ENCODE results near the gene TST.

TST gene

DNA sequence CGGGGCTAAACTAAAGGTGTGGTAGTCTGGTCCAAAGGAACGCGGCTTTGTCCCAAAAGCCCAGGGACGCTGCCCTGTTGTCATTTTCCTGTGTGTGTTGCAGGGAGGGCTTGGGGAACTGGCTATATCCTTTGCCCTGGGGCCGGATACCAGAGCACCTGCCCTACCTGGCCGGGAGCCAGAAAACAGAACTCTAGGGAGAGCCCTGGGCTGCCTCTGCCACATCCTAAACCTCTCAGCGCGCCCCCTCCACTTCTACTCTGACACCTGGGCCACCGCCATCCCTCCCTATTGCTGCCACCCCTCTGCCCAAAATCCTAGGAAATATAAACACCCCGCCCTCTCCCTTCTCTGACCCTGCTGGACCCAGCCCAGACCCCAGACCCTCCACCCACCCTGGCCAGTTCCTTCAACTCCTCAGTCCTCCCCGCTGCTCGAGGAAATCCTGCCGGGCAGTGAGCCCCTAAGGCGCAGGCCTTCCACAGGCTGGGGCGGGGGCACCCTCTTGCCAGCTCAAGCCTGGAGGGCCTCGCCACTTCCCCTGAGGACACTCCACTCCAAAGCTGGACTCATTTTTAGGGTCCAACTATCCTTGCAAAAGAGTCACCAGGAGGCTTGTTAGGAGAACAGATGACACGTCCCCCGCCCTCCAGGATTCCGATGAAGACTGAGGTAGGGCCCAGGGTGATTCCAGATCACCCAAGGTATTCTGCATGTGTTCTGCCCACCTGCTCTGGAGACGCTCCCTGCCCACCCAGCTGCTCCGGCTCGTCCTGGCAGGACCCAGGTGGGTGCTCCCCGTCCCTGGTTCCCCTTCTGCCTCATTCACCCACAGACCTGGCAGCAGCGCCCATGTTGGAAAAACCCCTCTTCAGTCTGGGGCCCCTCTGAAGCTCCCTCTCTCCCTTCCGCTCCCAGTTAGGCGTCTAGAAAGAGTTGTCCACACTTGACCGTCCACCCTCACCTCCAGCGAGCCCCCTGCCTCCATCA lies 44.5 kb upstream of the TST start:
- no peak for DNase-seq (ENCODE audit: low read depth)
- no peak overlapping the region for H3K4me3 ChIP-seq (ENCODE audit: low read length)
- TF ChIP-seq, protein P1, sequence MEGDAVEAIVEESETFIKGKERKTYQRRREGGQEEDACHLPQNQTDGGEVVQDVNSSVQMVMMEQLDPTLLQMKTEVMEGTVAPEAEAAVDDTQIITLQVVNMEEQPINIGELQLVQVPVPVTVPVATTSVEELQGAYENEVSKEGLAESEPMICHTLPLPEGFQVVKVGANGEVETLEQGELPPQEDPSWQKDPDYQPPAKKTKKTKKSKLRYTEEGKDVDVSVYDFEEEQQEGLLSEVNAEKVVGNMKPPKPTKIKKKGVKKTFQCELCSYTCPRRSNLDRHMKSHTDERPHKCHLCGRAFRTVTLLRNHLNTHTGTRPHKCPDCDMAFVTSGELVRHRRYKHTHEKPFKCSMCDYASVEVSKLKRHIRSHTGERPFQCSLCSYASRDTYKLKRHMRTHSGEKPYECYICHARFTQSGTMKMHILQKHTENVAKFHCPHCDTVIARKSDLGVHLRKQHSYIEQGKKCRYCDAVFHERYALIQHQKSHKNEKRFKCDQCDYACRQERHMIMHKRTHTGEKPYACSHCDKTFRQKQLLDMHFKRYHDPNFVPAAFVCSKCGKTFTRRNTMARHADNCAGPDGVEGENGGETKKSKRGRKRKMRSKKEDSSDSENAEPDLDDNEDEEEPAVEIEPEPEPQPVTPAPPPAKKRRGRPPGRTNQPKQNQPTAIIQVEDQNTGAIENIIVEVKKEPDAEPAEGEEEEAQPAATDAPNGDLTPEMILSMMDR (conservative IDR thresholded peaks at IDR 0.05; ENCODE audit: low read length) = no peak

DNA sequence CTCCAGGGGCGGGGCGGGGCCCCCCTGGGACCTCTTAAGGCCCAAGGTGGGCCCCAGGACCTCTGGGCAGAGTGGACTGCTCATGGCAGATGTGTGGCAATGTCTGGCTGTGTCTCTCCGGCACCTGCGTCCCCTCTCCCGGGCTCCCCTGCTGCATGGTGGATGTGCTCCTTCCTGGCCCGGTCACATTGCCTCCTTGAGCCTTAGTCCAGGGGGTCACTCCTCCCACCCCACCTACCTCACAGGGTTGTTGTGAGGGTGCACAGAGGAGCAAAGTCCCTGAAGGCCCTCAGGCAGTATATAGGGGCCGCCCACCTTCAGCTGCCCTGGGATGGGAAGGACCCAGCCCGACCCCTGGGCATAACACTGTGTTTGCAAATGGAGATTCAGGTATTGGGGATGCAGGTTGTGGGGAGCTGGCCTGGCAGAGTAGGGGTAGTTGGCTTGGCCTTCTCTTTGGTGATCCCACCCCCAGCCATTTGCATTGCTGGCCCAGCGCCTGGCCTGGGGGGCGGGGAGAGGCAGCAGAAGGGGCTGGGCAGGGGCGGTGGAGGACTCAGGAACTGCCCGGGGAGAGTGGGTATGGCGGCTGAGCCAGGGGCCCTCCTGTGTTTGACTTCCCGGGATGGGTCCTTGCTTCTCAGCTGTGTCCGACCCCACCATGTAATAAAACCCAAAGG lies 43.6 kb upstream of the TST start:
- DNase-seq (ENCODE audit: low read depth) = no peak

DNA sequence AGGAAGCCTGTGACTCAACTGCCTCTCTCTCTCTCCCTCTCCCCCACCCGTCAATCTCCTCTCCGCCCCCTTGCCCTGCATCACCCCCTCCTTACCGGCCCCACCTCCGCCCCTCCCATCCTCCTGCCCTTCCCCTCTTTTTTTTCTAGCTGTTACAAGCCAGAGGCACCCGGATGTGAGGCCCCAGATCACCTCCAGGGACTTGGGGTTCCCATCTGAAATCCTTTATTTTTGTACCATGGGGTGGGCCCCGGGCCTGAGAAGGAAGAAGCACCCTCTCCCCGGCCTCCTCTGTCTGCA lies 43.1 kb upstream of the TST start:
- no peak for DNase-seq (ENCODE audit: low read depth)
- no peak overlapping the region for H3K4me3 ChIP-seq (ENCODE audit: low read length)
- TF ChIP-seq, protein P1 (conservative IDR thresholded peaks at IDR 0.05; ENCODE audit: low read length) = no peak

More for the DNA sequence above, 43.6 kb upstream of the TST start:
- TF ChIP-seq, protein P1 (conservative IDR thresholded peaks at IDR 0.05; ENCODE audit: low read length) = no peak
- no peak overlapping the region for H3K4me3 ChIP-seq (ENCODE audit: low read length)

DNA sequence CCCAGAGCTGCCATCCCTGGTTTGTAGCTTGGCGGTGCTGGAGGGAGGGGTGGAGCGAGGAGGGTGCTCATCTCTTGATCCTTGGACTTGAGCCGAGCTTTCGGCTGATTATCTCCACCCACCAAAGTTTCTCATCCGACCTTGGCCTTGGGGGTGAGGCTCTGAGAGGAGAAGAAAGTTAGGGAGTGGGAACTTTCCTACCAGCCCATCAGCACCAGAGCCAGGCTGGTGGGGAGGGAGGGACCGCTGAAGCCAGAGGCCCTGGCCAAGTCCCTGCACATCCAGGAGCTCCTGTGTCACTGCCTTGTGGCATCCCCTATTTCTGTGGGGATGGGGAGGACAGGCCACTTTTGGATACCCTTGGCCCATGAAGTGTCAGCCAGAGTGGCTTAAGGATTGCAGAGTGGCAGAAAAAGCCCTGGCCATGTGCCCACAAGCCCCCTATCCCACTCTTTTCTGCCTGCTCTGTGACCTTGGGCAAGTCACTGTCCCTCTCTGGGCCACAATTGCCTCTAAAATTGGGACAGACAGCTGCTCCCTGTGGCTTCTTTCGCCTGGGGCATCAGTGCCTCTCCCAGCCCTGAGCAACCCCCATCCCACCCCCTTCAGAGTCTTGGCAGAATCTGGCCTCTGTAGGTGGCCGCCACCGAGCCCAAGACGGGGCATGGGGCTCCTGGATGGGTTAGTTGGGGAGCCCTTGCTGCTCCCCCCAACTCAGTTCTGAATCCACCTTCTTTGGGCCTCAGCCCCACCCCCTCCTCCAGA lies 42.5 kb upstream of the TST start:
- no peak overlapping the region for H3K4me3 ChIP-seq (ENCODE audit: low read length)
- TF ChIP-seq, protein P1 (conservative IDR thresholded peaks at IDR 0.05; ENCODE audit: low read length) = no peak
- no peak for DNase-seq (ENCODE audit: low read depth)

DNA sequence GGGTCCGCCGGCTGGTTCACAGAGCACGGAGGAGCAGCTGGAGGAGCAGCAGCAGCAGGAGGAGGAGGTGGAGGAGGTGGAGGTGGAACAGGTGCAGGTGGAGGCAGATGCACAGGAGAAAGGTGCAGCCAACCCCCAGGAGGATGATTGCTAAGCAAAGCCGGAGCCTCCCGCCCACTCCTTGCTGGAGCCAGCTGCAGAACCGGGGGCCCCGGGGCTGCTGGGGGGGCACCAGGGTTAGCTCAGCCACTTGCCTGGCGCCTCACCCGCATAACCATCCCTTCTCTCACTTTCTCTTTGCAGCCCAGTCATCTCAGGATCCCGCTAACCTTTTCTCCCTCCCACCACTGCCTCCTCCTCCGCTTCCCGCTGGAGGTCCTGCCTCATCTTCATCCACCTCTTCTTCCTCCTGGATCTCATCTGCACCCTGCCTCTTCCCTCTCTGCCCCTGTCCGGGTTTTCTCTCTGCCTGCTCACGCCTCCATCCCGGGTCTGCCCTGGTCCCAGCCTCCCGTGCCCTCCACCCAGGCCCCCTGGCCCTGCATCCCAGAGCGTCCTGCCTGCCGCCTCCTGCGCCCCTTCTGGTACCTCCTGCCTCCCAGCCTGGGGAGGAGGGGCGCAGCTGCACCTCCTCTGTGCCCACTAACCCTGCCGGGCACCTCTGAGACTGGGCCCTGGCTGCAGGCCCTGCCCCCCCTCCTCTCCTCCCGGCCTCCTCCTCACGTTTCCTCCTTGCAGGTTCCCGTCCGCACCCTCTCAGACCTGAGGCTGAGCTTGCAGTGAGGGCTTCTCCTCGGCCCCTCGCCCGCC lies 41.8 kb upstream of the TST start:
- TF ChIP-seq, protein P1 (conservative IDR thresholded peaks at IDR 0.05; ENCODE audit: low read length) = no peak
- no peak for DNase-seq (ENCODE audit: low read depth)
- H3K4me3 ChIP-seq (ENCODE audit: low read length) = no peak overlapping the region

DNA sequence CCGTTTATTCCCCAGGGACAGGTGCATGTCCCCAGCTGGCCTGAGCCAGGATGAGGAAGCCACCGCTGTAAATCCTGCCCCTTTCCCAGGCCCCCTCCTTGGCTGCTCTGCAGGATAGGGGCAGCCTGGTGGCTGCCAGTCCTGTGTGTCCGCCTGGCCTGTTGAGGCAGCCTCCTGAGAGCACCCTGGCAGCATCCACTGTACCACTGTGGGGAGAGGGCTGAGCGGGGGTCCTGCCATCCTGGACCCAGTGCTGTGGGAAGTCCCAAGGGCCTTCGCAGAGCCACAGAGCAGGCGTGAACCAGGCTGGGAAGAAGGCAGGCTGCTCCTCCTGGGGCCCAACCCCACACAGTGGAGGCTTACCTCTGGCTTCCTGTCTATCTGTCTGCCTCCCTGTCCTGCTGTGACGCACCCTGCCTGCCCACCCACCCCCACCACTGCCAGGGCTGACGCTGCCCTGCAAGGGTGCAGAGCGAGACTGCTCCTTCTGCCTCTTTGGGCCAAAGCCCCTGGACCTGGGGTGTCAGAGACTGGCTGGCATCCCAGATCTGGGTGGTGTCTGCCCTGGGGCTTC lies 40.7 kb upstream of the TST start:
- TF ChIP-seq, protein P1 (conservative IDR thresholded peaks at IDR 0.05; ENCODE audit: low read length) = no peak
- no peak for DNase-seq (ENCODE audit: low read depth)
- no peak overlapping the region for H3K4me3 ChIP-seq (ENCODE audit: low read length)
